ENCODE data around the gene MED9.

The MED9 gene

DNA sequence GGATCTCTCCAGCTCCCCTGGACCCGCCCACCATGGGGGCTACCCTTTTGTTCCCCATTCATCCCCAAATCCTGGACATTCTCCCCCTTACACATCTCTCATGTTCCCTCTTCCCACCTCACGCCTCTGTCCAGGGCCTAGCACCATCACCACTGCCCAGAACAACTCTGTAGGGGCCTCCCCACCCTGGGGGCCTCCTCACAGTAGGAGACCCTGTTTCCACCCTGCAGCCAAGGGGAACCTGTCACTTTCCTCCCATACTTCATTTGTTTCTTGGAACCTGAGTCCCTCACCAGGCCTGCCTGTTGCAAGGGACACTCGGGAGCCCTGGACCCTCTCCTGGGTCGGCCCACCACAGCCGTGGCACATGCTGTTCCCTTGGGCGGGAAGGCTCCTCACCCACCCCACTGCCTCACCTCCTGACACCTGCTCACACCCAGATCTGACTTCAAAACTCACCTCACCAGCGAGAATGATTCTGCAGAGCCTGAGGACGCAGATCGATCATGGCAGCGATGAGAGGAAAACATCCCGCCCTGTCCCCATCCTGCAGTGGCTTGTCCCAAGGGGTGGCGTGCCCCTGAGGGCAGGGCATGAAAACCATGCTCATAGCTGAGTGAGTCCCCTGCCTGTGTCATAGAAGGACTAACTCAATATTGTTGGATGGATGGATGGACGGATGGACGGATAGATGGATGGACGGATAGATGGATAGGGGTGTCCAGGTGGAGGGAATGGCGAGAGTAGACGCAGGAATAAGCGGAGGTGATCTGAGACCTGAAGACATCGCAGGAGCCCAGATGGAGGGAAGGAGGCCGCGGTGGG lies 26.2 kb downstream of the MED9 start:
- Histone ChIP-seq H3K4me1 (ENCODE audit: control insufficient read depth, insufficient read depth, low read length) (no peaks in the 10 kb centered on the region), H3K36me3 (ENCODE audit: control insufficient read depth in 2 of 2, insufficient read depth in 1 of 2, low read length in 2 of 2) (no peaks in the 10 kb centered on the region), H3K4me3 (ENCODE audit: low read depth, low read length) (no peak overlapping the region), H3K27ac (ENCODE audit: extremely low read depth, low read depth, low read length) (no peak overlapping the region), H3K9me3 (ENCODE audit: control insufficient read depth, insufficient read depth, low read depth, low read length) (no peaks in the 10 kb centered on the region)
- CTCF ChIA-PET, result interaction anchor here (1.2 kb wide), 1 partner anchor 66 kb away, joined by 3 read pairs; no protein-coding TSS in a partner anchor
- TF ChIP-seq, protein P1, sequence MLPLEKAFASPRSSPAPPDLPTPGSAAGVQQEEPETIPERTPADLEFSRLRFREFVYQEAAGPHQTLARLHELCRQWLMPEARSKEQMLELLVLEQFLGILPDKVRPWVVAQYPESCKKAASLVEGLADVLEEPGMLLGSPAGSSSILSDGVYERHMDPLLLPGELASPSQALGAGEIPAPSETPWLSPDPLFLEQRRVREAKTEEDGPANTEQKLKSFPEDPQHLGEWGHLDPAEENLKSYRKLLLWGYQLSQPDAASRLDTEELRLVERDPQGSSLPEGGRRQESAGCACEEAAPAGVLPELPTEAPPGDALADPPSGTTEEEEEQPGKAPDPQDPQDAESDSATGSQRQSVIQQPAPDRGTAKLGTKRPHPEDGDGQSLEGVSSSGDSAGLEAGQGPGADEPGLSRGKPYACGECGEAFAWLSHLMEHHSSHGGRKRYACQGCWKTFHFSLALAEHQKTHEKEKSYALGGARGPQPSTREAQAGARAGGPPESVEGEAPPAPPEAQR (tag by site-specific recombination; IDR thresholded peaks at IDR 0.05), result no peak
- TF ChIP-seq MYNN (tag by site-specific recombination; IDR thresholded peaks at IDR 0.05; ENCODE audit: borderline replicate concordance), result no peak
- no peak for TF ChIP-seq ZNF37A (tag by site-specific recombination; IDR thresholded peaks at IDR 0.05)
- TF ChIP-seq KLF9 (tag by site-specific recombination; IDR thresholded peaks at IDR 0.05; ENCODE audit: low read depth), result no peak
- TF ChIP-seq GLIS1 (tag by site-specific recombination; IDR thresholded peaks at IDR 0.05), result peak; percentile 25; the same call in 1 of the 2 replicates
- peak; percentile 73 for TF ChIP-seq ZNF366 (tag by site-specific recombination; conservative IDR thresholded peaks at IDR 0.05)
- TF ChIP-seq, protein P2, sequence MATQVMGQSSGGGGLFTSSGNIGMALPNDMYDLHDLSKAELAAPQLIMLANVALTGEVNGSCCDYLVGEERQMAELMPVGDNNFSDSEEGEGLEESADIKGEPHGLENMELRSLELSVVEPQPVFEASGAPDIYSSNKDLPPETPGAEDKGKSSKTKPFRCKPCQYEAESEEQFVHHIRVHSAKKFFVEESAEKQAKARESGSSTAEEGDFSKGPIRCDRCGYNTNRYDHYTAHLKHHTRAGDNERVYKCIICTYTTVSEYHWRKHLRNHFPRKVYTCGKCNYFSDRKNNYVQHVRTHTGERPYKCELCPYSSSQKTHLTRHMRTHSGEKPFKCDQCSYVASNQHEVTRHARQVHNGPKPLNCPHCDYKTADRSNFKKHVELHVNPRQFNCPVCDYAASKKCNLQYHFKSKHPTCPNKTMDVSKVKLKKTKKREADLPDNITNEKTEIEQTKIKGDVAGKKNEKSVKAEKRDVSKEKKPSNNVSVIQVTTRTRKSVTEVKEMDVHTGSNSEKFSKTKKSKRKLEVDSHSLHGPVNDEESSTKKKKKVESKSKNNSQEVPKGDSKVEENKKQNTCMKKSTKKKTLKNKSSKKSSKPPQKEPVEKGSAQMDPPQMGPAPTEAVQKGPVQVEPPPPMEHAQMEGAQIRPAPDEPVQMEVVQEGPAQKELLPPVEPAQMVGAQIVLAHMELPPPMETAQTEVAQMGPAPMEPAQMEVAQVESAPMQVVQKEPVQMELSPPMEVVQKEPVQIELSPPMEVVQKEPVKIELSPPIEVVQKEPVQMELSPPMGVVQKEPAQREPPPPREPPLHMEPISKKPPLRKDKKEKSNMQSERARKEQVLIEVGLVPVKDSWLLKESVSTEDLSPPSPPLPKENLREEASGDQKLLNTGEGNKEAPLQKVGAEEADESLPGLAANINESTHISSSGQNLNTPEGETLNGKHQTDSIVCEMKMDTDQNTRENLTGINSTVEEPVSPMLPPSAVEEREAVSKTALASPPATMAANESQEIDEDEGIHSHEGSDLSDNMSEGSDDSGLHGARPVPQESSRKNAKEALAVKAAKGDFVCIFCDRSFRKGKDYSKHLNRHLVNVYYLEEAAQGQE (tag by site-specific recombination; IDR thresholded peaks at IDR 0.05), result no peak
- no peak for TF ChIP-seq SP7 (tag by site-specific recombination; IDR thresholded peaks at IDR 0.05)
- no peak for TF ChIP-seq HOXD13 (CRISPR knock-in tag; IDR thresholded peaks at IDR 0.05; ENCODE audit: borderline replicate concordance)
- no peak for TF ChIP-seq ZNF621 (tag by site-specific recombination; IDR thresholded peaks at IDR 0.05)
- no peak for TF ChIP-seq SP3 (tag by site-specific recombination; IDR thresholded peaks at IDR 0.05)
- TF ChIP-seq KLF7 (tag by site-specific recombination; IDR thresholded peaks at IDR 0.05; ENCODE audit: borderline replicate concordance), result no peak
- 0 out of 2 replicates have a peak, but pooled peaks have one; percentile 15 for TF ChIP-seq SALL2 (tag by site-specific recombination; IDR thresholded peaks at IDR 0.05; ENCODE audit: borderline replicate concordance)
- no peak for TF ChIP-seq BCL11A (tag by site-specific recombination; IDR thresholded peaks at IDR 0.05; ENCODE audit: low read depth)
- no peak for TF ChIP-seq WT1 (tag by site-specific recombination; IDR thresholded peaks at IDR 0.05)
- POLR2A ChIA-PET, result interaction anchor here (0.6 kb wide), 1 partner anchor 110 kb away, joined by 3 read pairs; no protein-coding TSS in a partner anchor

DNA sequence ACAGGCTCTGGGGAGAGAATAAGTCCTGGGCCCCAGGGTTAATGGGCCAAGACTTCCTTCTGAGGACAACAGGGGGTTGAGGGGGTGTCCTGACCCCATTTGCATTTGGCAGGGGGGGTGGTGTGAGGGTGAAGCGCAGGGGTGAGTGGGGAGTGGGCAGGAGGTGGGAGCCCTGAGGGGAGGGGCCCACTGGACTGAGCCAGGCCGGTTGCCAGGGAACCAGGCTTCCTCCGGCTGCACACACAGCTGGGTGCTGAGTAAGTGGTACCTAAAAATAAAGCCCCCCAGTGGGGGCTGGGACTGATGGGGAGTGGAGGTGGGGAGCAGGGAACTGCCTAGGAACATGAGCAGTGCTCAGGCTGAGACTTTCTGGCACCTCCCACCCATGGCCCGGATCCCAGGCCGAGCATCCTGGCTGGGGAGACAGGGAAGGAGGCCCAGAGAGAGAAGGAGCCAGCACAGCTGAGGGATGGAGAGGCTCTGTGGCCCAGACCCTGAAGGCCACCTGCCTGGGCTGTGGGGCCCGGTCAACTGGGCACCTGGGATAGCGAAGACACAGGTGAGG lies 26.8 kb downstream of the MED9 start:
- no peak overlapping the region for H3K27ac ChIP-seq (ENCODE audit: extremely low read depth, low read depth, low read length)
- TF ChIP-seq, protein P3, sequence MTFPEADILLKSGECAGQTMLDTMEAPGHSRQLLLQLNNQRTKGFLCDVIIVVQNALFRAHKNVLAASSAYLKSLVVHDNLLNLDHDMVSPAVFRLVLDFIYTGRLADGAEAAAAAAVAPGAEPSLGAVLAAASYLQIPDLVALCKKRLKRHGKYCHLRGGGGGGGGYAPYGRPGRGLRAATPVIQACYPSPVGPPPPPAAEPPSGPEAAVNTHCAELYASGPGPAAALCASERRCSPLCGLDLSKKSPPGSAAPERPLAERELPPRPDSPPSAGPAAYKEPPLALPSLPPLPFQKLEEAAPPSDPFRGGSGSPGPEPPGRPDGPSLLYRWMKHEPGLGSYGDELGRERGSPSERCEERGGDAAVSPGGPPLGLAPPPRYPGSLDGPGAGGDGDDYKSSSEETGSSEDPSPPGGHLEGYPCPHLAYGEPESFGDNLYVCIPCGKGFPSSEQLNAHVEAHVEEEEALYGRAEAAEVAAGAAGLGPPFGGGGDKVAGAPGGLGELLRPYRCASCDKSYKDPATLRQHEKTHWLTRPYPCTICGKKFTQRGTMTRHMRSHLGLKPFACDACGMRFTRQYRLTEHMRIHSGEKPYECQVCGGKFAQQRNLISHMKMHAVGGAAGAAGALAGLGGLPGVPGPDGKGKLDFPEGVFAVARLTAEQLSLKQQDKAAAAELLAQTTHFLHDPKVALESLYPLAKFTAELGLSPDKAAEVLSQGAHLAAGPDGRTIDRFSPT (tag by site-specific recombination; IDR thresholded peaks at IDR 0.05), result no peak
- TF ChIP-seq ZIC2 (tag by site-specific recombination; IDR thresholded peaks at IDR 0.05), result peak; percentile 32; the same call in 1 of the 2 replicates
- no peak for TF ChIP-seq ZNF274 (IDR thresholded peaks at IDR 0.05; ENCODE audit: low read length)
- TF ChIP-seq ZNF274 (tag by site-specific recombination; IDR thresholded peaks at IDR 0.05; ENCODE audit: borderline replicate concordance), result no peak
- TF ChIP-seq, protein P4, sequence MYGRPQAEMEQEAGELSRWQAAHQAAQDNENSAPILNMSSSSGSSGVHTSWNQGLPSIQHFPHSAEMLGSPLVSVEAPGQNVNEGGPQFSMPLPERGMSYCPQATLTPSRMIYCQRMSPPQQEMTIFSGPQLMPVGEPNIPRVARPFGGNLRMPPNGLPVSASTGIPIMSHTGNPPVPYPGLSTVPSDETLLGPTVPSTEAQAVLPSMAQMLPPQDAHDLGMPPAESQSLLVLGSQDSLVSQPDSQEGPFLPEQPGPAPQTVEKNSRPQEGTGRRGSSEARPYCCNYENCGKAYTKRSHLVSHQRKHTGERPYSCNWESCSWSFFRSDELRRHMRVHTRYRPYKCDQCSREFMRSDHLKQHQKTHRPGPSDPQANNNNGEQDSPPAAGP (tag by site-specific recombination; IDR thresholded peaks at IDR 0.05), result no peak
- H3K36me3 ChIP-seq (ENCODE audit: control insufficient read depth in 2 of 2, insufficient read depth in 1 of 2, low read length in 2 of 2), result no peaks in the 10 kb centered on the region
- no peak overlapping the region for H3K4me3 ChIP-seq (ENCODE audit: low read depth, low read length)
- POLR2A ChIA-PET, result interaction anchor here (0.6 kb wide), 1 partner anchor 109 kb away, joined by 3 read pairs; no protein-coding TSS in a partner anchor
- no peaks in the 10 kb centered on the region for H3K9me3 ChIP-seq (ENCODE audit: control insufficient read depth, insufficient read depth, low read depth, low read length)
- H3K4me1 ChIP-seq (ENCODE audit: control insufficient read depth, insufficient read depth, low read length), result no peaks in the 10 kb centered on the region
- CTCF ChIA-PET, result no interaction called here
